IMR-90 (cell line): ENCODE results near the gene ZBTB4.

ENCODE experiments used
- BHLHE40 ChIP-seq: fragments of 150-350 bp; IDR thresholded peaks from 2 replicates; pipeline ENCODE4 v1.6.1; 2016; ENCODE audit warnings: mild to moderate bottlenecking, low read depth, low read length
- CEBPB ChIP-seq: IDR thresholded peaks from 2 replicates; pipeline ENCODE4 v1.6.1; 2012; ENCODE audit warnings: low read depth, low read length, improper control_type of control experiment
- CHD1 ChIP-seq: IDR thresholded peaks from 2 replicates; pipeline ENCODE4 v1.6.1; 2012; ENCODE audit warnings: low read depth, low read length, improper control_type of control experiment
- CTCF ChIP-seq: conservative IDR thresholded peaks from 2 replicates; pipeline ENCODE4 v1.5.1; 2012; ENCODE audit warnings: mild to moderate bottlenecking, low read depth, low read length, improper control_type of control experiment
- FOS ChIP-seq: fragments of 150-350 bp; IDR thresholded peaks from 2 replicates; pipeline ENCODE4 v1.6.1; 2016; ENCODE audit warnings: low read depth, low read length
- MAFK ChIP-seq: IDR thresholded peaks from 2 replicates; pipeline ENCODE4 v1.6.1; 2012; ENCODE audit warnings: low read depth, low read length, improper control_type of control experiment
- MAZ ChIP-seq: IDR thresholded peaks from 2 replicates; pipeline ENCODE4 v1.6.1; 2012; ENCODE audit warnings: low read depth, mild to moderate bottlenecking, low read length, improper control_type of control experiment, moderate library complexity, borderline replicate concordance
- MXI1 ChIP-seq: IDR thresholded peaks from 2 replicates; pipeline ENCODE4 v1.6.1; 2012; ENCODE audit warnings: low read depth, mild to moderate bottlenecking, low read length, moderate library complexity, borderline replicate concordance
- NFE2L2 ChIP-seq: fragments of 150-350 bp; IDR thresholded peaks from 2 replicates; pipeline ENCODE4 v1.6.1; 2016; ENCODE audit warnings: low read depth, mild to moderate bottlenecking, low read length
- POLR2A ChIP-seq: IDR thresholded peaks from 2 replicates; pipeline ENCODE4 v1.6.1; 2012; ENCODE audit warnings: mild to moderate bottlenecking, low read depth, low read length
- RAD21 ChIP-seq: IDR thresholded peaks from 2 replicates; pipeline ENCODE4 v1.6.1; 2012; ENCODE audit warnings: low read length, improper control_type of control experiment
- RCOR1 ChIP-seq: IDR thresholded peaks from 2 replicates; pipeline ENCODE4 v1.6.1; 2012; ENCODE audit warnings: mild to moderate bottlenecking, low read length, improper control_type of control experiment; ENCODE audit not compliant: insufficient replicate concordance
- SMC3 ChIP-seq: fragments of 150-350 bp; IDR thresholded peaks from 2 replicates; pipeline ENCODE4 v1.6.1; 2016; ENCODE audit warnings: low read depth, mild to moderate bottlenecking, antibody characterized with exemption, low read length, moderate library complexity
- USF2 ChIP-seq: fragments of 150-350 bp; IDR thresholded peaks from 2 replicates; pipeline ENCODE4 v1.6.1; 2017; ENCODE audit warnings: mild to moderate bottlenecking, antibody characterized with exemption, low read length, low read depth

GRCh38 chr17:7497228-7497627 is 17.8 kb upstream of the ZBTB4 start:
- no peak for TF ChIP-seq CHD1
- no peak for TF ChIP-seq POLR2A
- TF ChIP-seq CTCF: no peak
- no peak for TF ChIP-seq BHLHE40
- no peak for TF ChIP-seq FOS
- TF ChIP-seq MAZ: no peak
- no peak for TF ChIP-seq NFE2L2
- TF ChIP-seq RAD21: no peak
- TF ChIP-seq MAFK: no peak
- no peak for TF ChIP-seq RCOR1
- no peak for TF ChIP-seq USF2
- no peak for TF ChIP-seq CEBPB
- no peak for TF ChIP-seq MXI1
- TF ChIP-seq SMC3: no peak
